HG02943 (cell line): ENCODE results near the gene UCHL1.
"Not testable (repeated sequence)": the region's sequence is repeated elsewhere in the genome, so short reads cannot be mapped to it uniquely, and the experiment has no call there.

ENCODE experiments used
- ATAC-seq: cut with Tn5 transposase; IDR thresholded peaks from one replicate; pipeline ENCODE4 v1.9.1; 2021; ENCODE audit warnings: mild to moderate bottlenecking, low read depth, moderate library complexity; ENCODE audit not compliant: unreplicated experiment

Gene UCHL1

DNA sequence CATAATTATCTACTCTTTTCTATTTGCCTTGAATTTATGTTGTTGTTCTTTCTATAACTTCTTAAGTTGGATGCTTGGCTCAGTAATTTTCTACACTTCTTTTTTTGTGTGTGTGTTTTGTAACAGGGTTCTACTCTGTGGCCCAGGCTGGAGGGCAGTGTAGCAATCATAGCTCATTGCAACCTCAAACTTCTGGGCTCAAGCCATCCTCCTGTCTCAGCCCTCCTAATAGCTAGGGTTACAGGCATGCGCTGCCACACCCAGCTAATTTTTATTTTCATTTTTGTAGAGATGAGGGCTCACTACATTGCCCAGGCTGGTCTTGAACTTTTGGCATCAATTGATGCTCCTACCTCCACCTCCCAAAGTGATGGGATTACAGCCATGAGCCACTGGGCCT, 20.7 kb upstream of the UCHL1 start:
- ATAC-seq, result no peak

DNA sequence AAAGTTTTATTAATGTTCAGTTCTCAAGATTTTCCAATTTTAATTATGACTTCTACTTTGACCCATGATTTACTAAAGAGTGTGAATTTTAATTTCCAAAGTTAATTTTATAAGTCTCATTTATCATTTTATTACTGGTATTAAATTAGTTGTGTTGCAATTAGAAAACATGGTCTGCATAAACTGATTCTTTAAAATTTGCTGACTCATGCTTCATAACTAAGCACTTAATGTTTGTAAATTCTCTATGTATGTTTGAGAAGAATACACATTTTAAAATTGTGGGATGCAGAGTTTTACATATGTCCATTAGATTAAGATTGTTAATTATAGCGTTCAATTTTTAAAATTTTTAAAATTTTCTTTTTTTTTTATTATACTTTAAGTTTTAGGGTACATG, 20.2 kb upstream of the UCHL1 start:
- ATAC-seq, result no peak

DNA sequence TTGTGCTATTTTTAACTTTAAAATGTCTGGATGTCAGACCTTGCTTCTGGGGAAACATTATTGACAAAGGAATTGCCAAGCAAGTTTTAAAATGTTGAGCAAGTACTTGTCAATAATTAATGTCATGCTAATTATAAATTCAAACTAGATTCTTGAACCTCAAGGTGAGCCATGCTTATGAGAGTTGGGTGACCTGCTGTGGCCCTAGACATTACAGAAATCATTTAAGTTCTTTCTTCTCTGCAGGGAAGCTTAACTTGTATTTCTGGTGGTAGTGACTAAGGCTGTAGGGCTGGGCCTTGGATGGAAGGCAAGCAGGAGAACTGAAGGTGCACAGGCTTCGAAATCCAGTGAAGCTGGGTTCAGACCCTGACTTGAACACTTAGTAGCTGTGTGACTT, 14.8 kb upstream of the UCHL1 start:
- ATAC-seq, result no peak

DNA sequence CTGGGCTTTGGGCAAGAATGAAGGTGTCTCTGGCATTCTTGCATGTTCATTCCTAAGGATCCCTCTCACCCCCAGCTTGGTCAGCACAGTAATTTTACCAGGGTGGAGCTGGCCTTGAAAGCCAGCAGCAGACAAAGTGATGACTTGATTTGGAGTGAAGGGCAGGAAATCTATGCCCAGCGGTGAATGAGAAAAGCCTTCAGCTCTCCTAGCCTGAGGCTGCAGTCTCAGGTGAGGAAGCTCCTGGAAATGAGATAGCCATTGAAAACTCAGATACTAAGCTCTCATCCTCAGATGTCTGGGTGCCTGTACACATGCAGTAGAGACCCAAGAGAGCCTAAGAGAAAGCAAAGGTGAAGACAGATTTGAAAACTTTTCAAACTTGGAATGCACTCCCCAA, 10.7 kb upstream of the UCHL1 start:
- ATAC-seq, result no peak

DNA sequence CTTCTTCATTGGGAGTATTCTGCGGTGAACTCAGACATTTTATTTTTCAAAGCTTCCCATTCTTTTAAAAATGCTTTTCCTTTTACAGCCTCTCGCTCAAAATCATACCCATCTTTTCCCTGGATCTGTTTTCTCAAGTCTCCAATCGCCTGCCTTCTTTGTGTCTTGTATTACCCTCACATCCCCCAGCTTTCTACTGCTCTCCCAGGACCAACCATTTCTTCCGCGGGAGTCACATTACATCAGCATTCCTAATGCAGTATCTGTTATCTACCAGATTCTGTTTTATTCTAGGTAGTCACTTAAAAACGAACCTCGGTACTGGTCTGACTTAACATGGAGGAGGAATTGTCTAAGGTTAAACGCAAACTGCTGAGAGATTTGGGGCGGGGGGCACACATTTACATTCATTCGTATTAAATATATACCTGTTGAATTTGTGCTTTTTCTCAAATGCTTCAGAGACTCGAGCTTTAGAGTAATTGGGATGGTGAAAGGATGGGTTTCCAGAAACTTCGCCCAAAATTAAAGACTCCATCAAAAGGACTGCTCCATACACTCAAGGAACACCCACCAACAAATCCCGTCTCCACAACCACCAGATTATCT, 493 bp upstream of the UCHL1 start:
- ATAC-seq, result no peak

DNA sequence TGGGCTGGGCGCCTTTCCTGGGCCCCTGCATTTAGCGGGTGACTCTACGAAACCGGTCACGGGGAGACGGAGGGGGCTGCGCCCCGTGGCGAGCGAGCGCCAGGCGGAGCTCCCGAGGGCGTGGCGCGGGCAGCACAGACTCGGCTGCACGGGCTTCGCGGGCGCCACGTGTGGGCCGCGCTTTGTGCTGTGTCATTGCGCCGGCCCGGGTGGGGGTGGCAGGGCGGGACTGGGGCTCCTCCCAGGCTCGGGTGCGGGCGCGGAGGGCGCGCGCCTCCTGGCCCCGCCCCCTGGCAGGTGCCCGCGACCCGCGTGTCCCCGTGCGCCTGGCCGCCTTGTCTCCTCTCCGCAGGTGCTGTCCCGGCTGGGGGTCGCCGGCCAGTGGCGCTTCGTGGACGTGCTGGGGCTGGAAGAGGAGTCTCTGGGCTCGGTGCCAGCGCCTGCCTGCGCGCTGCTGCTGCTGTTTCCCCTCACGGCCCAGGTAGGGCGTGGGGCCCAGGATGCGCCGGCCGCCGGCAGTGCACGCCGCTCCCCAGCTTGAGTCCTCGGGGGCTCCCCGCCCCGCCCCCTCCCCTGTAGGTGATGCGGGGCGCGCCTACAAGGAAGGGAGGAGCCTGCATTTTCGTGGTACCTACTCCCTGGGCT, 651 bp downstream of the UCHL1 start:
- no peak for ATAC-seq

DNA sequence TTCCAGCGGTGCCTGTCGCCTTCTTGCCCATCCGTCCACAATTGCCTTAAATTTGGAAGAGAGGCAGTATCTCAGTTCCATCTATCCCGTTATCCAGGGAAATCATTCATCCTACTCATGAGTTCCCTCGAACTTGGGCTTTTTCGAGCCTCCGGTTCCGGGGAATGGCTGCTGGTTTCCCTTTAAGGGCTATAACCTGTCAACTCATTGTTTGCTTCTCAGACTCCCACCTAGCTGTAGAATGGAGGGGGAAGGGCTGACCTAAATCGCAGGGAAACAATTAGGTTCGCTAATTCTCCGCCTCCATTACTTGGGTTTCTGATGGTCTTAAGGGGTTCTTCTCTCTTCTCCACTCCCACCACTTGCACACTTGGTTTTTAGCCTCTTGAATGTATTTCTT, 1.2 kb downstream of the UCHL1 start:
- ATAC-seq, result no peak

DNA sequence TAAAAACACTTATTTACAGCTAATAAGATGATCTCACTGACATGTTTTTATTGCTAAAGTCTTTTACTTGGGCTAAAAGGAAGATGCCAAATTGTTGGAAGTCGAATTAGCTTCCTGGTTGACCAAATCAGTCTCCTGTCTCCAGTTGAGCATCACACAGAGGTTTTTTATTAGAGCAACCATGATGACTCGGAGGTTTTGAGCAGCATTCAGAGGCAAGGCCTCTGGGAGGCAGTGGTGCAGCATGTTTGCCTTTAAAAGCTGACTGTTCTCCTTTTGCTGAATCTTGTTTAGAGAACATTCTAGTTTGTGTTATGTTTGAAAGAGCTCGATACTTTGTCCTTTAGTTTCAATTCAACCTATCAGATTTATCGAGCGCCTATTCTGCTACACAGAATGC, 2.1 kb downstream of the UCHL1 start:
- no peak for ATAC-seq

DNA sequence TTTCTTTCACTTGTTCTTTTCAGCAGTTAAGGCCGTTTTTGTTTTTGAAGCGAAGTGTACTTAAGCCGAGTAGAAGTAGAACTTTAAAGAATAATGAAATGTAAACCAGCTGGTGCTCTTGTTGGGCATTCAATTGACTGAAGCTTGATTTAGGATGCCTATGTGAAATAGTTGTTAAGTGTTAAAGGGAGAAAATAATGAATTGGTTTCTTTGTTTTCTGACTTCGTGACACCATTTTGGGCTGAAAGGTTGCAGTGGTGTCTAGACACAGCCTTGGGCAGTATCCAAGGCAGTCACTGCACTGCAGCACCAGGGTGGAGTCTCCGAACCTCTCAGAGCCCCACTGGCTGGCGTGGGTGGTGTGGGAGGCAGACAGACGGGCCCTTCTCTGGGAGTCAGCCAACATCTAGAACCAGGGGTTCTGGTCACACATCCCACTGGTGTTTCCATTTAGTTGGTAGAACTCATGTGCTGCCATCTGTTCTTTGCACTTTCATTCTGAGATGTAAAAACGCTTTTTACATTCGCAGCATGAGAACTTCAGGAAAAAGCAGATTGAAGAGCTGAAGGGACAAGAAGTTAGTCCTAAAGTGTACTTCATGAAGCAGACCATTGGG, 3.5 kb downstream of the UCHL1 start:
- ATAC-seq, result no peak

DNA sequence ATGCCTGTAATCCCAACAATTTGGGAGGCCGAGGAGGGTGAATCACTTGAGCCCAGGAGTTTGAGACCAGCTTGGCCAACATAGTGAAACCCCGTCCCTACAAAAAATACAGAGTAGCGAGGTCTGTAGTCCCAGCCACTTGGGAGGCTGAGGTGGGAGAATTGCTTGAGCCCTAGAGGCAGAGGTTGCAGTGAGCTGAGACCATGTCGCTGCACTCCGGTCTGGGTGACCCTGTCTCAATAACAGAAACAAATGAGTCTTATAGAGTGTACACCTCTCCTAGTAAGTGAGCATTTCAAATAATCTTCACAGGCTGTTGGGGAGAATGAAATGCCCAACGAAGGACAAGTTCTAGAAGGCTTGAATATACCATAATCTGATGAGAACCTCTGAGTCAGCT, 5.5 kb downstream of the UCHL1 start:
- no peak for ATAC-seq

DNA sequence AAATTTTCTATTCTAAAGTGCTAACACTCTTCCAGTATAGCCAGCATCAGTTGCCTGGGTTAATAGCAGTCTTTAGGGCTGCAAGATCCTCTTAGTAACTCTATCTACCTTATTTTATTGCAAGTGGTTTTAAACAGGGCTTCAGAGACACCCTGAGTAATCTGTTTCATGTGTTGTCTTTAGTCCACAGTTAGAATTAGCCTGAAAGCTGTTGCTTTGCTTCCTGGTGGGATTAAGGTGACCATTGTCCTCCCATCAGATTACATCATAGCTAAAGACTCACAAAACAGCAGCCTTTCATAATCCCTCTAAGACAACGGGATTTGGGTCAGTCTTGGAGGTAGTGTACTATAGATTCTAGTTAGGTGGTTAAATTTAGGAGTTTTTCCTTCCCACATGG, 7.5 kb downstream of the UCHL1 start:
- ATAC-seq, result no peak

DNA sequence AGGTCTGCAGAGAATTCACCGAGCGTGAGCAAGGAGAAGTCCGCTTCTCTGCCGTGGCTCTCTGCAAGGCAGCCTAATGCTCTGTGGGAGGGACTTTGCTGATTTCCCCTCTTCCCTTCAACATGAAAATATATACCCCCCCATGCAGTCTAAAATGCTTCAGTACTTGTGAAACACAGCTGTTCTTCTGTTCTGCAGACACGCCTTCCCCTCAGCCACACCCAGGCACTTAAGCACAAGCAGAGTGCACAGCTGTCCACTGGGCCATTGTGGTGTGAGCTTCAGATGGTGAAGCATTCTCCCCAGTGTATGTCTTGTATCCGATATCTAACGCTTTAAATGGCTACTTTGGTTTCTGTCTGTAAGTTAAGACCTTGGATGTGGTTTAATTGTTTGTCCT, 11.3 kb downstream of the UCHL1 start:
- no peak for ATAC-seq

DNA sequence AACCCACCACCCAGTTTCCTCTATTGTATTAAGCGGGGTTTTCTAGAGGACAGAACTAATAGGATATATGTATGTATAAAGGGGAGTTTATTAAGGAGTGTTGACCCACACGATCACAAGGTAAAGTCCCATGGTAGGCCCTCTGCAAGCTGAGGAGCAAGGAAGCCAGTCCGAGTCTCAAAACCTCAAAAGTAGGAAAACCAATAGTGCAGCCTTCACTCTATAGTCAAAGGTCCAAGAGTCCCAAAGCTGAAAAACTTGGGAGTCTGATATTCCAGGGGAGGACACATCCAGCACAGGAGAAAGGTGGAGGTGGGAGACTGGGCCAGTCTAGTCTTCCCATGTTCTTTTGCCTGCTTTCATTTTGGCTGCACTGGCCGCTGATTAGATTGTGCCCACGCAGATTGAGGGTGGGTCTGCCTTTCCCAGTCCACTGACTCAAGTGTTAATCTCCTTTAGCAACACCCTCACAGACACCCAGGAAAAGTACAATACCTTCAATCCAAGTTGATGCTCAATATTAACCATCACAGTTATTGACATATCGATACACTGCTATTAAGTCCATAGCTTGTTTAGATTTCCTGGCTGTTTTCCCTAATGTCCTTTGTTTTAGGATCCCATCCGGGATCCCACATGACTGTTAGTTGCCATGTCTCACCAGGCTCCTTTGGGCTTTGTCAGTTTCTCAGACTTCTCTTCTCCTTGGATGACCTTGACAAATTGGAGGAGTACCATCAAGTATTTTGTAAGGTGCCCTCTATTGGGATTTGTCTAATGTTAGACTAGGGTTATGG, 12.2 kb downstream of the UCHL1 start:
- no peak for ATAC-seq

DNA sequence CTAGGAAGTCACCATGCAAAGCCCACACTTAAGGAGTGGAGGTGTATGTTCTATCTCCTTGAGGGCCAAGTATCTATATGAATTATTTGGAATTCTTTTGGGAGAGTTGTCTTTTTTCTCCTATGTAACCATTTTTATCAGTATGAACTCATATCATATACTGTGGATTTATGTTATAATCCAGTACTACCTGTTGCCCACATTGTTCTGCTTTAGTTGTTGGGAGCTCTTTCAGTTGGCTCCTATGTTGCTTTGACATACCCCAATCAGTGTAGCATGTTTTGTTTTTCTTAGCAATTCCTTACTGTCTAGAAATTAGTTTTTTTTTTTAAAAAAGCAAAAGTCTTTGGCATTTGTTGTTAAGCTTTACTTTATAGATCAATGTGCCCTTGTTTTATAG, 13.0 kb downstream of the UCHL1 start:
- no peak for ATAC-seq

DNA sequence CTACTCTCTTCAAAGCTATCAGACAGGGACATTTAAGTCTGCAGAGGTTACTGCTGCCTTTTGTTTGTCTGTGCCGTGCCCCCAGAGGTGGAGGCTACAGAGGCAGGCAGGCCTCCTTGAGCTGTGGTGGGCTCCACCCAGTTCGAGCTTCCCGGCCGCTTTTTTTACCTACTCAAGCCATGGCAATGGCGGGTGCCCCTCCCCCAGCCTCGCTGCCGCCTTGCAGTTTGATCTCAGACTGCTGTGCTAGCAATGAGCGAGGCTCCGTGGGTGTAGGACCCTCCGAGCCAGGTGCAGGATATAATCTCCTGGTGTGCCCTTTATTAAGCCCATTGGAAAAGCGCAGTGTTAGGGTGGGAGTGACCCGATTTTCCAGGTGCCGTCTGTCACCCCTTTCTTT, 19.2 kb downstream of the UCHL1 start:
- not testable (repeated sequence) for ATAC-seq

DNA sequence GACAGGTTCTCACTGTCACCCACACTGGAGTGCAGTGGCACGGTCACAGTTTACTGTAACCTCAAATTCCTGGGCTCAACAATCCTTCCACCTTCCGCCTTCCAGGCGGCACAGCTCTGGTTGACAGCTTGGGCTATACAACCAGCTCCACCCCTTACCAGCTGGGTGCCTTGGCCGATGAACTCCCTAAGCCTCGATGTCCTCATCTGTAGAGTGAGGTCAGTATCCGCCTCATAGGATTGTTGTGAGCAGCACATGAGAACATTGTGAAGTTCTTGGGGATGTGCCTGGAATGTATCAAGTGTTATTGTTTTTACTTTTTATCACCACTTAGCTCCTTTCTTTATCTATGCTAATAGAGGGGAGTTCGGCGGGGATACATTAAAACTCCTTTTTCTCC, 23.3 kb downstream of the UCHL1 start:
- ATAC-seq, result no peak

DNA sequence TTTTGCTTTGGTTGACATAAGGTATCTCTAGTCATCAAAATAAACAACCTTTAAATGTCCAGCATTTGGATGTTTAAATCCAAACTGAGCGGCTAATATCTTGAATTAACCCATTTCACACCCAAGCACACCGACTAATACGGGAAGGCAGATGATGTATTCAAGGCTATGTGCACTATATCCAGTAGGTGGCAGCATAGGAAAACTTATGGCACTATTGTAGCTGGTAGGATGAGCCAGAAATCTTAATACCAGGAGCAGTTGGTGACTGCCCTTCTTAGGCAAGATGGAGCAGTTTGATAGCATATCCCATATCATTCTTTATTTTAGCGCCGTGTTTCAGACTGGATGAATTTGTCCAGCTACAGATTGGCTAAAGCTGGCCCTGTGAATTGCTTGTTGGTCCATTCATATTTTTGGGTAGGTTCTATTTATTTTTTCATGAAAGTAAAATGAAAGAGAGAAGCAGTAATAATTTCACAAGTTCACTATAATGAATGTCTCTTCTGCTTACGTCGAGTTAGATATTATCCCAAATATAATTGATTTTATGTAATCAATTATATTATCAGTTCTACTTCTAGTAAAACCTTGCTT, 24.4 kb downstream of the UCHL1 start:
- ATAC-seq, result peak; percentile 95

DNA sequence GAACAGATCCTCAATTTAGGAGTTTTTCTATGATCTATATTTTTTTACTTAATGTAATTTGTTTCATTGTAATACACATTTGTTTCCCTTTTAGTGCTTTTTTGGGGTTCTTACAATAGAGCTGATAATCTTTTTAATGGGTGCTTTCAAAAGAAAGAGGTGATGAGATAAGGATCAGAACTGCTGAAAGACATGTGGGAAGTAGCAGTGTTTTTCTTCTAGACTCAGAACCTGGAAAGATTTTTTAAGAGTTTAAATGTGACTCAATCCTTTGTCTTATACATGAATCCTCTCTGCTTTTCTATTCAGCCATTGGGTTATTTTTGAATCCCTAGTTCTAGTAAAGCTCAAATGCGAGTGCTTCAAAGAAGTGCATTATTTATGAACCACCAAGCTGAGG, 25.6 kb downstream of the UCHL1 start:
- ATAC-seq, result no peak

DNA sequence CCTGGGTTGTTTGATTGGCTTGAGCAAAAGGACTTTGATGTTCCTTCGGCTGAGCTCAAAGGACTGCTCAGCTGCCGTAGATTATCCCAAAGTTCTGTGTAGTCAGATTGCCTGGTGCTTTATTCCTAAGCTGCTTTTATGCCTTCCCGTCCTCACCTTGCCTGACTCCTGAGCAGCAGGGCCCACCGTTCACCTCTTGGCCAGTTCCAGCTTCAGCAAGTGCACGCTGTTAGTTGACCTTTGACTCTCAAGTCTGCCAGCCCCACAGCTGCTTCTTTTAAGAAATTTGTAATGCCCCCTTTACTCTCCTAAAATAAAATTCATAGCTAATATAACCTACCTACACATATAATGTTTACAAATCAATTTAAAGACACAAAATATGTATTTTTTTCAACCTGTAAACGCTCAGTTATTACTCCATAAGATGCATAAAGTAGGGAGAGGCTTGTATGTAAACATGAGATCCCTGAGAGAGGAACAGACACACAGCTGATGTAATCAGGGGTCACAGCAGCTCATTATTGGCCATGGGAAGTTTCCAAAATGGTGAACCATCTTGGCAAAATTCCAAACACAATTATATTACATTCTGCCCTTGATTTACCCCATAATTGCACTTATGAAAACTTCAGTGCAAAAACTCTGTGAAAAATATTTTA, 28.6 kb downstream of the UCHL1 start:
- ATAC-seq, result no peak

DNA sequence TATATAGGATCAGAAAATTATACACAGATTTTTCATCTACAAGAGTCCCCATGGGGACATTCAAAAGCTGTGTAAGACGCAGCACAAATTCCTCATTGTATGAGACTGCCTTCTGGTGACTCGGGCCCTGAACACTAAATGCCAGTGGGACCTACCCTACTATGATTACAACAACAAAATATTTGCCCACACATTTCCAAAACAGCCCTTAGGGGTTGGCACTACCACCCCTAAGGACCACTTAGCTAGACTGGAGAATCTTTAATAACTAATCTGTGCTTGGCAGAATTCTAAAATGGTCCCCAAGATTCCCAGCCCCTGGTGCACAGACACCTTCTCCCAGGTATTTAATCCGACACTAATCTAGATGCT, 29.1 kb downstream of the UCHL1 start:
- ATAC-seq, result no peak

DNA sequence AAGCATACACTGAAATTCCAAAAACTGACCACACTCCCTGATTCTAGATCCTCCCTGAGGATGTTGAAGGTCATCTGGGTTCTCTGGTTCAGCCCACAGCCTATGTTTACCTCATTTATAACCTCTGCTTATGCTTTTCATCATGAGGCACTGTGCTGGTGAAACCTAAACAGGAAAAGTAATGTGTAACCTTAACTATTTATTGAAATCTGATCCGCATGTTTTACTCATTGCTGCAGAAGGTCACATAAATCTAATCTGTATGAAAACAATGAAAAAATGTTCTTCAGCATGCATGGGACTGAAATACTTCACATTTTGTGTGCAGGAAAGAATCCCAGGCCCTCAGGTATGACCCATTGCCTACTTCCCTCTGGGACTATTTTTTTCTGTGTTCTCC, 30.3 kb downstream of the UCHL1 start:
- no peak for ATAC-seq
